SW 1271 (cell line): Measurements from ENCODE around the gene RTBDN.
A peak's percentile ranks its signal among the peaks of the same experiment; 100 is the strongest.
"Not testable (repeated sequence)": the region's sequence is repeated elsewhere in the genome, so short reads cannot be mapped to it uniquely, and the experiment has no call there.

Experiments used
- DNase-seq, 2 experiments: peaks; one replicate each; lab custom pipeline; 2025; lab: John Stamatoyannopoulos, UW

Gene RTBDN

GRCh38 chr19:12856653-12857052 lies 22.3 kb upstream of the RTBDN start:
- DNase-seq = no peak

DNA sequence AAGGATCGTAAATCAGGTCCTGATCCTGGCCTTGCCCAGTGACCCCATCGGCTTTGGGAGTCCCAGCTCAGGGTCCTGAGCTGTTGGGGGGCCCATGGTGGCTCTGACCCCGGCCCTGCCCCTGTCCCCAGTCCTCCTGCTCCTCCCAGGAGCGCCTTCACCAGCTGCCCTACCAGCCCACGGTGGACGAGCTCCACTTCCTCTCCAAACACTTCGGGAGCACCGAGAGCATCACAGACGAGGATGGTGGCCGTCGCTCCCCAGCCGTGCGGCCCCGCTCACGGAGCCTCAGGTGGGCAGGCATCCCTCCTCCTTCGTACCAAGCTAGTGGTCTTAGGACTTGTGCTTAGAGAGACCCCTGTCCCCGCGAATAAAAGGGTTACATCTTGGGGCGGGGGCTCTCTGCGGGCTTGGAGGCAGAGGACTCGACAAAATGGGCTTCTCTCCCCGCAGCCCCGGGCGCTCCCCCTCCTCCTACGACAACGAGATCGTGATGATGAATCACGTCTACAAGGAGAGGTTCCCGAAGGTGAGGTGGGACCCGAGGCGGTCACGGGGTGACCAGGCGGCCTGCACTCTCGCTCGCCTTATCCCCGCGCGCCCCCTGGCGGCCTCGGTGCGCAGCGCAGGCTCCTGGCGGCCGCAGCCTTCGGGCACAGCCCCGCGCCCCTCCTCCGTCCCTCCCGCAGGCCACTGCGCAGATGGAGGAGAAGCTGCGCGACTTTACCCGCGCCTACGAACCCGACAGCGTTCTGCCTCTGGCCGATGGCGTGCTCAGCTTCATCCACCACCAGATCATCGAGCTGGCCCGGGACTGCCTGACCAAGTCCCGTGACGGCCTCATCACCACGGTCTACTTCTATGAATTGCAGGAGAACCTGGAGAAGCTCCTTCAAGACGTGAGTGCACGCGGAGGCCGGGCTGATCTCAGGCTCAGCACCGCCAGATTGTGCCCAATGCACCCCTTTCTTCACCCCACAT lies 13.1 kb upstream of the RTBDN start:
- DNase-seq = peak in 1 of 2 experiments; percentile 36

- not testable (repeated sequence) for DNase-seq
These were observed 12.2 kb upstream of the RTBDN start for GRCh38 chr19:12846613-12847012.

DNA sequence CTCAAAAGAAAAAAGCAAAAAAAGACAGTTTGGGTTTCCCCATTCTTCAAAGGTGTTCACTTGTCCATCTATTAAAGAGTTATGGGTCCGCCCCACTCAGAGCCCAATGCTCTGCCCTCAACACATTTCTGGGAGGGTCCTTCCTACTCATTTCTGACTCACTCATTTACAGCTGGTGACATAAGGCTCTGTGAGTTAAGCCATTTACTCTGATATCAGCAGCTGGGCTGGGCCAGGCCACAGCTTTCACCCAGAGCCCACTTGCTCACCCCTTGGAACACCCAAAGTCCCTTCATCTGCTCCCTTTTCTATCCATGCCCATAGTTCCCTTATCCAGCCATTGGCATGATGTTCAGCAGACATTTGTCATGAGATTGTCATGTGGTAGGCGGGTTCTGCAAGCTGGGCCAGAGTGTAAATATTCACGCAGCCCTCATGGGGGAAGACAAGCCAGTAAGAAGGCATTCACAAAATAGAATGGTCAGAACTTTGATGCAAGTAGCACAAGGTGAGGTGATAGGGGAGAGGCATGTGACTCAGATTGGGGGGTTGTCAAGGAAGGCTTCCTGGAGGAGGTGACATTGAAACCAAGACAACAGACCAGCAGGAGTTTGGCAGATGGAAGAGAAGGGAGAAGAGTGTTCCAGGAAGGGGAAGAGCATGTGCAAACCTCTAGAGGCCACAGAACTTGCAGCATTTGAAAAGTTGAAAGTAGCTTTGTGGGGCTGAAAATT lies 9.8 kb upstream of the RTBDN start:
- no peak for DNase-seq

DNA sequence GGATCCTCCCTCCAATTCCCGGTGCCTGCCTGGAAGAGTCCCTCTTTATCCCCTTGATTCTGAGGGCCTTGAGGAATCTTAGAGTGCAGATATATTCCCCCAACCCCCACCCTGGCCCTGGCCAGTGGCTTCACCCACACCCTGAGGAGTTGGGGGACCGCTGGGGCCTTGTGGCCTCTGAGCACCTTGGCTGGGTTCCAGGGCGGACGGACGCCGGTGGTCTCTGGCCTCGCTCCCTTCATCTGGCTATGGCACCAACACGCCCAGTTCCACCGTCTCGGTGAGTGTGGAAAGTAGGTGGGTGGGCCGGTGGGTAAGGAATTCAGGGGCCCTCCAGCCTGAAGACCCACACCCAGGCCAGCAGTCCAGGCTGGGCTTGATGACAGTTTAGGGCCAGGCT lies 8.9 kb upstream of the RTBDN start:
- no peak for DNase-seq

- no peak for DNase-seq
These were observed 8.1 kb upstream of the RTBDN start for GRCh38 chr19:12842511-12842910.

DNA sequence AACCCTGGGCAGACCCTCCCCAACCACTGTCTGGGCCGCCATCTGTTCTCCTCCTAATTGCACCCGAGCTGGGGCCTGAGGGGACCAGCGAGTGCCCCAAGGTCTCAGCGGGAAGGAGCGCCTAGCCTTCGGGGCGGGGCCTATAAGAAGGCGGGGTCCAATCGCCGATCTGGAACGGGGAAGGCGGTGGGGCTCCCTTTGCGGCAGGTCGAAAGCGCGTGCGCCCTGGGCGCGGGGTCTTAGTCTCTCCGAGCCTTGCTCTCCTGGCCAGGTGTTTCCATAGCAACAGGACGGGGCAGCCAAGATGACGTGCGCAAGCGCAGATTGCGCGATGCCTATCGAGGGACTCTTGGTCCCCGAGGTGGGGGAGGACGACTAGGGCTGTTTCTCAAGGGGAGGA lies 6.7 kb upstream of the RTBDN start:
- DNase-seq = no peak

GRCh38 chr19:12840091-12841079 lies 6.0 kb upstream of the RTBDN start:
- no peak for DNase-seq

GRCh38 chr19:12838886-12839756 lies 4.7 kb upstream of the RTBDN start:
- no peak for DNase-seq

DNA sequence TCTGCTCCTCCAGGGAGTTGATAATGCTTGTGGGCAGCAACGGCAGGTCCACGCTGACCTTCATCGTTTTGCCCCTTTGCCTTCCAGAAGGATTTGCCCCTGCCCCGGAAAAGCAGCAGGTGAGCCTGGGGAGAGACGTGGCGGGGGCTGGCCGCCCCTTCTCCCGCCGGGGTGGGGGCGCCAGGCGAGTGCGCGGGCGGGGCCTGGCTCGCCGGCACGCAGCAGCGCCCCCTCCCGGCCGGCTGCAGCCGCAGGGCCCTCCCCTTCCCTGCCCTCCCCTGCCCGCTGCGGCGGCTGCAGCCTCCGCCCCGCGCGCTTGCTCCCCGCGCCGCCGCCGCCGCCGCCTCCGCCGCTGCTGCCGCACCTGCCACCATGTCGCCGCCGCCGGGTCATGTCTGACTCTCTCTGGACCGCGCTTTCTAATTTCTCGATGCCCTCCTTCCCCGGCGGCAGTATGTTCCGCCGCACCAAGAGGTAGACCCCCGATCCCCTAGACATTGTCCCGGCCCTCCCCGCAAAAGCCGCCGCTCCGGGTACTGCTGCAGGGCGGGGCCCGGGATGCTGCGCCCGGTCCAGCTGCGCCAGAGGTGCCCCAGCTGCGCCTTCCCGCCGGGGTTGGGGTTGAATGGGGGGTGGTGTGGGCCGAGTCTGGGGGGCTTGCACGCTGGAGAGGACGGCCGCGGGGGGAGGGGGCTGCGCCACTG lies 4.0 kb upstream of the RTBDN start, which contains the start of gene MAST1:
MAST1 (plus strand) TSS at position 334 of the 704 bp plus-strand sequence; CDS start at position 392, 58 bp downstream.
- peak in 1 of 2 experiments; percentile 16 for DNase-seq

GRCh38 chr19:12837225-12837624 lies 2.8 kb upstream of the RTBDN start:
- DNase-seq = no peak

DNA sequence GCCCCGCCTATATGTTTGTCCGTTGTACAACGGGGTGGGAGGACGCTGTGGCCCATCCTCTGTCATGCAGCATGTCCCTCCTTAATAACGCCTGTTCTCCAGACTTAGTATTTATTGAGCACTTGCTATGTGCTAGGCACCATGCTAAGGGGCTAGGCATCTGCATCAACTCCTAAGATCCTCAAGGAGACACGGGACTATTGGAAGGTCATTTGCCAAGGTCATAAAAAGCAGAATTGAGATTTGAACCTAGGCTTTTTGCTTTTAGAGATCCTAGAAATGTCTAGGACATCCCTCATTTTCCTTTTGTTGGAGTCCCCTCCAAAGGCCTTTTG lies 2.1 kb upstream of the RTBDN start:
- no peak for DNase-seq

GRCh38 chr19:12834976-12835757 lies 788 bp upstream of the RTBDN start:
- no peak for DNase-seq

DNA sequence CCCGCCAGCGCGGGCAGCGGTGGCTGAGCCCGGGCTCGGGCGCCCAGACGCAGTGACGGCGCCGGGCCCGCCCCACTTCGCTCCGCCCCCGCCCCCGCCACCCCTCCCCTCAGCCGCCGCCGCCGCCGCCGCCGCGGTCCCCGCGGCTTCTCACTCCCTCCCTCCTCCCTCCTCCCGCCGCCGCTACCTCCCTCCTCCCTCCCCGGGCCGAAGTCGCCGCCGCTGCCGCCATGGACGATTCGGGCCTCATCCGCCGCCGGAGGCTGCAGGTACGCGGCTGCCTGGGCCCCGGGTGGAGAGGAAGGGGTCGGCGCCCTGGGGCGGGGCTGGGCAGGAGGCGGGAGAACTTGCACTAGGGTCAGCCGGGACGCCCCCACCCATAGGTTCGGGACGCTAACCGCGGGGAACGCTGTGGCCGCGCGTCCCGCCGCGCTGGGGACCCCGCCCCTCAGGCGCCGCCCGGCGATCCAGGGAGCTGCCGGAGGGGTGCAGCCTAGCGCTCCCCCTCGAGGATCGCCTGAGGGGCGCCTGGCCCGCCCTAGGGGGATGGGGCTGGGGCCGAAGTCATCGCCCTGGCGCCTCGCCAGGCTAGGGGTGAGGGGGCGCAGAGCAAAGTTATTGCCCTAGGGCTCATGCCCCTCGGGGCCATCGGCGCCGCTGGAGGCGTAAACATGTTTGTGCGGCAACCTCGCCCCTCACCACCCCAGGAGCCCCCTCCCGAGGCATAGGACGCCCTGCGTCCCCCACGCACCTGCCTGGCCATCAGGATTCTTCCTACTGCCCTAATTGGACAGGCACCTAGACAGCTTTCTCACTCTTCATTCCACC lies 427 bp downstream of the RTBDN start:
- DNase-seq = peak in 1 of 2 experiments; percentile 39

GRCh38 chr19:12833418-12833737 lies 1.0 kb downstream of the RTBDN start:
- DNase-seq = no peak

DNA sequence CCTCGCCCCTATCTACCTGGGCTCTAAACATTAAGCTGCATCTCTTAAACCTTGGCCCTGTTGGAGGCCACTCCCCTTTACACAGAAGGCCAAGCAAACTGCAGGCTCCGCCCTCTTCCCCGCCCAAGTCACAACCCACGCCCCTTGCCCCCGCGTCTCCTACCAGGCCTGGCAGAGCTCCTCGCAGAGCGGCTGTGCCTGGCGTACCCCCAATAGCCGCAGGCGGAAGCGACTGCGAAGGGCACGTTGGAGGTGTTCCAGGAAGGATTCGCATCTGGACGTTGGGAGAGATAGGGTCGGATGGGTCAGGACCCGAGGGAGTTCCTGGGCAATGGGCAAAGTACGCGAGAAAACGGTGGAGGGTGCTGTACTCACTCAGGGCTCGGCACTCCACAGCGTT lies 5.9 kb downstream of the RTBDN start:
- DNase-seq = no peak

DNA sequence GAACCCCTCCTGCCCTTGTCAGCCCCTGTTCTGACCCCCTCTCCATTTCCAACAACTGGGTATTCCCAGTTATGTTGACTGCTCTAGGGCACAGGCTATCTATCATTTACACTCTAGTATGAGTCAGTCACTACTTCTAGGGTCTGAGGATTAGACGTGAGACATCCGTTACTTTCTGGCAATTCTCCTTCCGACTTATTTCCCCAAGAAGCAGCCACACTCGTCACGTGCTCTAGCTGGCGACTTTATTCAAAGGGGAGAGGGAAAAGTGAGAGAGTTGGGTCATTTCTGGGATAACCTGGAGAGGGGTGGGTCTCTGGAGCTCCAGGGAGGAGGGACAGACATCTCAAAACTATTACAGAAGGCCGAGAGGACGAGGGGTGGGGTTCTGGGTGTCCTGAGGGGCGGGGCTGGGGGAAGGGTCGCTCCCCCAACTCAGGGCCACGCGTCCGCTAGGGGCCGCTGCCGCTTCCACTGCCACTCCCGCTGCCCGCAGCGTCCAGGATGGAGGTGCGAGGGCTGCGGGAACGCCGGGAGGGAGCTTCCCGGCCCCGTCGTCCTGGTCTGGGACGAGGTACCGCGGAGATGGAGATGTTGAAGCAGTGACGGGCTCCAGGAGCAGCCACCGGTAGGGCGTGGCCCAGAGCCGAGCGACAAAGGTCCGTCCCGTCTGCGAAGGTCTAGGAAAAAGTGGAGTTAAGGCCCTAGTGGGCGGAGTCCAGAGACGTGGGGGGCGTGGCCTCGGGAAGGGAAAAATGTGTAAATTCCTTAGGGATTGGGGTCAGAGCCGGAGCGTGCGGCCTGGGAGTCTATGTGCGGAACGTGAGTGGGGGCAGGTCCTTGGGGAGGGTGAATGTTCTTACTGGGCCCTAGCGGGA lies 8.9 kb downstream of the RTBDN start:
- DNase-seq = no peak

DNA sequence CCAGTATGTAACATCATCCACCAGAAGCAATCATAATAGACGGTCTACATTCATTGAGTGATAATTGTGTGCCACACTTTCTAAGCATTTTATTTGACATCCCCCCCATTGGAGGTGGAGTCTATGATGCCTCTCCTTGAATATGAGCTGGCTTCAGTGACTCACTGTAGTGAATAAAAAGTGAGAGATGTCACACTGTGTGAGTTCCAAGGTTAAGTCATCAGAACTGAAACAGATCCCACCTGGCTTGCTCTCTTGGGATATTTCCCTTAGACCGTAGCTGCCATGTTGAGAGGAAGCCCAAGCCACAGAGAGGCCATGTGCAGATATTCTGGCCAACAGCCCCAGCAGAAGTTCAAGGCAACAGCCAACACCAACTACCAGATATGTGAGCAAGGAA lies 12.6 kb downstream of the RTBDN start:
- DNase-seq = no peak
